Cardiac muscle cell (in vitro differentiated cells and primary cell): ENCODE measurements around the gene ACO2. TPM values are rescaled to one million over a fixed set of nuclear protein-coding genes. Genes with fewer than 3 reads are reported as not detected.

Experiments
- DNase-seq, 2 donors: peaks; one replicate each; pipeline versions ENCODE4 v3.0.0 to v3.0.0-alpha.2; 2010 to 2017; ENCODE audit warnings: low read depth in 1 of 2, low spot score in 1 of 2
- H3K27ac ChIP-seq: fragments of 200-600 bp; sonication (generic); 2 replicates; pipeline ENCODE4 v1.5.1; 2016
- H3K27me3 ChIP-seq: fragments of 200-600 bp; sonication (generic); 2 replicates; pipeline ENCODE4 v1.6.0; 2016; ENCODE audit warnings: control low read depth
- H3K36me3 ChIP-seq: fragments of 200-600 bp; sonication (generic); 2 replicates; pipeline ENCODE4 v1.5.1; 2016; ENCODE audit warnings: control low read depth
- H3K4me1 ChIP-seq: fragments of 200-600 bp; sonication (generic); 2 replicates; pipeline ENCODE4 v1.8.1; 2017; ENCODE audit warnings: low read depth, mild to moderate bottlenecking, mixed run types
- H3K4me3 ChIP-seq: fragments of 200-600 bp; sonication (generic); 2 replicates; pipeline ENCODE4 v1.5.1; 2016; ENCODE audit warnings: mild to moderate bottlenecking
- H3K9me3 ChIP-seq: fragments of 200-600 bp; sonication (generic); 2 replicates; pipeline ENCODE4 v1.5.1; 2017; ENCODE audit warnings: low read depth, mild to moderate bottlenecking, control low read depth
- polyA plus RNA-seq: library from polyadenylated mRNA; unstranded; fragments of >200 nt; fragmentation: Nextera tagmentation; extraction: Ambion mirVana; gene quantifications from 2 replicates; pipeline ENCODE4 v1.2.1, GENCODE V29; 2016
- total RNA-seq: library from RNA; depleted of rRNA; stranded (reverse); fragments of >200 nt; gene quantifications from 2 replicates; pipeline ENCODE4 v1.2.3, GENCODE V29; 2016
- TF ChIP-seq, protein P1 (sequence below): IDR thresholded peaks from 2 replicates; pipeline ENCODE4 v1.5.1; 2012; ENCODE audit warnings: low read depth, mild to moderate bottlenecking, low read length

ACO2 gene
- total and polyA plus RNA-seq, 2 experiments from 2014 or later: 183 to 328 TPM

- TF ChIP-seq, protein P1, sequence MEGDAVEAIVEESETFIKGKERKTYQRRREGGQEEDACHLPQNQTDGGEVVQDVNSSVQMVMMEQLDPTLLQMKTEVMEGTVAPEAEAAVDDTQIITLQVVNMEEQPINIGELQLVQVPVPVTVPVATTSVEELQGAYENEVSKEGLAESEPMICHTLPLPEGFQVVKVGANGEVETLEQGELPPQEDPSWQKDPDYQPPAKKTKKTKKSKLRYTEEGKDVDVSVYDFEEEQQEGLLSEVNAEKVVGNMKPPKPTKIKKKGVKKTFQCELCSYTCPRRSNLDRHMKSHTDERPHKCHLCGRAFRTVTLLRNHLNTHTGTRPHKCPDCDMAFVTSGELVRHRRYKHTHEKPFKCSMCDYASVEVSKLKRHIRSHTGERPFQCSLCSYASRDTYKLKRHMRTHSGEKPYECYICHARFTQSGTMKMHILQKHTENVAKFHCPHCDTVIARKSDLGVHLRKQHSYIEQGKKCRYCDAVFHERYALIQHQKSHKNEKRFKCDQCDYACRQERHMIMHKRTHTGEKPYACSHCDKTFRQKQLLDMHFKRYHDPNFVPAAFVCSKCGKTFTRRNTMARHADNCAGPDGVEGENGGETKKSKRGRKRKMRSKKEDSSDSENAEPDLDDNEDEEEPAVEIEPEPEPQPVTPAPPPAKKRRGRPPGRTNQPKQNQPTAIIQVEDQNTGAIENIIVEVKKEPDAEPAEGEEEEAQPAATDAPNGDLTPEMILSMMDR: no peak
- Histone ChIP-seq H3K27me3 (no peaks in the 10 kb centered on the region), H3K9me3 (no peaks in the 10 kb centered on the region), H3K4me3 (no peak overlapping the region), H3K4me1 (peaks cover 6% of the 10 kb centered on the region), H3K27ac (no peak overlapping the region), H3K36me3 (peaks cover 37% of the 10 kb centered on the region)
- no peak for DNase-seq
These were observed 49.1 kb downstream of the ACO2 start for GRCh38 chr22:41518048-41518347.

- Histone ChIP-seq H3K27me3 (no peaks in the 10 kb centered on the region), H3K9me3 (no peaks in the 10 kb centered on the region), H3K27ac (no peak overlapping the region), H3K4me3 (no peak overlapping the region), H3K4me1 (no peaks in the 10 kb centered on the region), H3K36me3 (peaks cover 44% of the 10 kb centered on the region)
- DNase-seq: no peak
- TF ChIP-seq, protein P1: no peak
These were observed 52.2 kb downstream of the ACO2 start for GRCh38 chr22:41521126-41521525.

DNA sequence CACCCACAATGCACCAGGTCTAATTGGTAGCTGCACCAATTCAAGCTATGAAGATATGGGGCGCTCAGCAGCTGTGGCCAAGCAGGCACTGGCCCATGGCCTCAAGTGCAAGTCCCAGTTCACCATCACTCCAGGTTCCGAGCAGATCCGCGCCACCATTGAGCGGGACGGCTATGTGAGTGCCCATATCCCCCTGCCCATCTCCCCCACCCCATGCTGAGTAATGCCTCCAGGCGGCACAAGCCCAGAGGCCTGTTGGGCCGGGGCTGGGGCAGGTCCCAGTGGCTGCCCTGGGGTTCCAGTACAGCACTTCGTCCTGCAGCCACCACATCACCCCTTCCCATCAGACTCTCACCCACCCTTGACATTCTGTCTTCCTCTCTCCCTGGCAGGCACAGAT is 53.9 kb downstream of the ACO2 start:
- DNase-seq: no peak
- peaks cover 52% of the 10 kb centered on the region for H3K36me3 ChIP-seq
- peak overlapping the region; percentile 45 for H3K27ac ChIP-seq
- H3K27me3 ChIP-seq: no peaks in the 10 kb centered on the region
- no peaks in the 10 kb centered on the region for H3K9me3 ChIP-seq
- TF ChIP-seq, protein P1: no peak
- no peaks in the 10 kb centered on the region for H3K4me1 ChIP-seq
- H3K4me3 ChIP-seq: no peak overlapping the region

GRCh38 chr22:41523464-41524221 is 54.7 kb downstream of the ACO2 start:
- peak in 1 of 2 donors; percentile 37 for DNase-seq
- TF ChIP-seq, protein P1: no peak
- Histone ChIP-seq H3K4me1 (no peaks in the 10 kb centered on the region), H3K4me3 (no peak overlapping the region), H3K9me3 (no peaks in the 10 kb centered on the region), H3K27me3 (no peaks in the 10 kb centered on the region), H3K36me3 (peaks cover 60% of the 10 kb centered on the region), H3K27ac (peak overlapping the region; percentile 45)

GRCh38 chr22:41524251-41524661 is 55.3 kb downstream of the ACO2 start:
- Histone ChIP-seq H3K36me3 (peaks cover 61% of the 10 kb centered on the region), H3K27ac (peak overlapping the region; percentile 45), H3K4me3 (no peak overlapping the region), H3K9me3 (no peaks in the 10 kb centered on the region), H3K4me1 (no peaks in the 10 kb centered on the region), H3K27me3 (no peaks in the 10 kb centered on the region)
- peak in 1 of 2 donors; percentile 40 for DNase-seq
- TF ChIP-seq, protein P1: no peak
